GM18505 (cell line): ENCODE results near the gene DNAJC28.
"Not testable (repeated sequence)": the region's sequence is repeated elsewhere in the genome, so short reads cannot be mapped to it uniquely, and the experiment has no call there.

ENCODE experiments used
- ATAC-seq: cut with Tn5 transposase; IDR thresholded peaks from one replicate; pipeline ENCODE4 v1.9.1; 2021; ENCODE audit not compliant: unreplicated experiment
- POLR2A ChIP-seq: IDR thresholded peaks from 4 replicates; pipeline ENCODE4 v1.6.1; 2011; ENCODE audit warnings: borderline replicate concordance; ENCODE audit not compliant: insufficient read depth, insufficient read length; ENCODE audit errors: extremely low read depth

DNAJC28 gene

DNA sequence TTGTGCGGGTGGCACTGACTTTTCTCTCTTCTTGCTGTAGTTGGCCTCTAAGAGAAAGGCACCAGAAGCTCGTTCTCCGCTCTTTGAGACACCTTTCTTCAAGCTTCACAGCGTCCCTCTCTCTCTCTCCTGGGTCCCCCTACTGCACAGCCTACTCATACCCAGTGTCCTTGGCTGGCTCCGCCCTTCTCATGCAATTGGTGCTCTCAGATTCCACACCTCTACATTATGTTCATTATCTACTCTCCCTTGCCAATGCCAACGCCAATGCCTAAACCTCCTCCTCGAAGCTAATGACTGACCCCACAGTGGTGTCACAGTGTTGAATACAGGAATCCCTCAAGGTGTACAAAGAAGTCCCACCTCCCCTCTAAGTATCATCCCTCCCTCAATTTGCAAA is 4.8 kb upstream of the DNAJC28 start:
- no peak for ATAC-seq
- TF ChIP-seq POLR2A: no peak

- no peak for TF ChIP-seq POLR2A
- no peak for ATAC-seq
These were observed 4.2 kb upstream of the DNAJC28 start for GRCh38 chr21:33495743-33496142.

- no peak for ATAC-seq
- no peak for TF ChIP-seq POLR2A
These were observed 2.2 kb upstream of the DNAJC28 start for GRCh38 chr21:33493756-33494155.

DNA sequence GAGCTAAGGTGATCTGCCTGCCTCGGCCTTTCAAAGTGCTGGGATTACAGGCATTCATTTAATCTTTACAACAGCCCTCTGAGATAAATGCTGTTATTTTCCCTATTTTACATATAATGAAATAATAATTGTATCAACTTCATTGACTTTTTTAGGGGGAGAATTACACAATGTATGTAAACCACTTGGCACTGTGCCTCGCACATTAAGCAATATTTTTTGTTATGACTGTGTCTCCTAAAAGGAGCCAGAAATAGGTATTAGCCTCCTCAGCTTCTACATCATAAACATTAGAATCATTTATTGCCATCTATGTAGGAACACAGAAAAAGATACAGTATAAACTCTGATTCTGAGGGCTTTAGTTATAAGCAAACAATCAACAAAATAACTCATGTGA is 1.1 kb upstream of the DNAJC28 start:
- ATAC-seq: no peak
- no peak for TF ChIP-seq POLR2A

DNA sequence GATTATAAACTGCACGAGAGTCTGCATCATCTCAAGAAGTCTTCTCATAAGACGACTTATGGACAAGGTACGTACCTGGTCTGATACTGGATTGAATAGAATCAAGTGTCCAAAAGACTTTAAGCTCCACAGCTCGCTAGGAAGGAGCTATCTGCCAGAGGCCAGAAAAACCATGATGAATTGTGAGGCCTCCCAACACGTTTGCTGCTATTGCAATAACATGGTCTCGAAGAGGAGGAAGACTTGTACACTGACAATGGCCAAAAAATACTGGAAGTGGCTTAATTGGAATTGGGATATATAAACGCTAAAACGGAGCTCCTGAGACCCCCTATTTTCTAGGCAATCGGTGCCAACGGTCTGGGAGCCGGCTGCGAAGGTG is 534 bp downstream of the DNAJC28 start:
- ATAC-seq: no peak
- TF ChIP-seq POLR2A: no peak

GRCh38 chr21:33488936-33489335 is 2.6 kb downstream of the DNAJC28 start:
- ATAC-seq: no peak
- TF ChIP-seq POLR2A: no peak

DNA sequence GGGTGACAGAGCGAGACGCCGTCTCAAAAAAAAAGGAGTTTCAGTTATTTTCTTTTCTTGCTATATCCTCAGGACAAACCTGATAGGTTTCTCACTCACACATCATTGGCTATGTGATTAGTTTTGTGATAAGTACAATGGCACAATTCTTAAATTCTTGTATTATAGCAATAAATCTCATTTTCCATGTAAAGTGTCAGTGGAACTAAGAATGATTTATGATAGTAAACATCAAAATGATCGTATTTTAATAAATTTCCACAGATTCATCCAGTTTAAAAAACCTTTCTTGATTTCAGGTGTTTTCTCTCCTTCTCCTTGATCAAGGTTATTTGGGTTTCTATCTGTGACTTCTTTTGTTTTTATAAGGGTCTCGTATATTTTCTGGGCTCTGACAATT is 3.5 kb downstream of the DNAJC28 start:
- no peak for ATAC-seq
- no peak for TF ChIP-seq POLR2A

GRCh38 chr21:33481314-33481943 is 10.1 kb downstream of the DNAJC28 start:
- ATAC-seq: no peak
- TF ChIP-seq POLR2A: no peak

GRCh38 chr21:33480481-33481103 is 10.9 kb downstream of the DNAJC28 start:
- ATAC-seq: no peak
- TF ChIP-seq POLR2A: no peak

GRCh38 chr21:33479679-33480480 is 11.6 kb downstream of the DNAJC28 start, which contains the start of gene TMEM50B:
TSS of gene TMEM50B (minus strand) at chr21:33479974. CDS start at chr21:33468885, 11,089 bp downstream.
- ATAC-seq: peak; percentile 87
- peak; percentile 88 for TF ChIP-seq POLR2A

DNA sequence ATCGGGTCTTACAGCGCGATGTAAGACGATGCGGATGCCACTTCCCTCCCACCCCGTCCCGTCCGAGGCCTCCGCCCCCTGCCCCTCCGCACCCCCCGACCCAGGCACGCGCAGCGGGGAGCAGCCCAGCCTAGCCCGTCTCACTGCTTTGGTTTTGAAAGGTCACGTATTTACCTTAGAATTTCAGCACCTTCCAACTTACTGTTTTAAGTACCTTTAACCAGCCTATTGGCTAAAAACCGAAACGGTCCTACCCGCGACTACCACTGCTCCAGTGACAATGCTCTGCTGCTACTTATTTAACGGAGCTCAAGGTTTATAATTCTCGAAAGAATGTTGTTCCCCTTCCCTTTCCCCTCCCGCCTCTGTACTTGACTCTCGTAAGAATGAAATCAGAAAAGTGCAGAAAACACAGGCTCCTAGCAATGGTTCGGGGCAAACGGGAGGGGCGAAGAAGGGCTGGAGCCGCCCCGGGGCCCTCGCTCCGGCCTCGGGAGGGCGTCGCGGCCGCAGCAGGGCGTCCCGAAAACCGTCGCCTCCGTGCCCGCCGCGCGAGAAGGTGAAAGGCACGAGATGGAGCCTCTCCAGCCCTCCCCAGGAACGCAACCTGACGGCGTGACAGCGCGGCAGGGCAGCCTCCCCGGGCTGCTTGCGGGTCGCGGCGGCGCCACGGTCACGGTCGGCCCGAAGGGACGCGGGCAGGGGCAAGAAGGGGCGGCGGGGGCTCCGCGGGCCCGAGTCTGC is 12.4 kb downstream of the DNAJC28 start:
- peak; percentile 28 for ATAC-seq
- TF ChIP-seq POLR2A: no peak

GRCh38 chr21:33478182-33478581 is 13.3 kb downstream of the DNAJC28 start:
- no peak for TF ChIP-seq POLR2A
- no peak for ATAC-seq

DNA sequence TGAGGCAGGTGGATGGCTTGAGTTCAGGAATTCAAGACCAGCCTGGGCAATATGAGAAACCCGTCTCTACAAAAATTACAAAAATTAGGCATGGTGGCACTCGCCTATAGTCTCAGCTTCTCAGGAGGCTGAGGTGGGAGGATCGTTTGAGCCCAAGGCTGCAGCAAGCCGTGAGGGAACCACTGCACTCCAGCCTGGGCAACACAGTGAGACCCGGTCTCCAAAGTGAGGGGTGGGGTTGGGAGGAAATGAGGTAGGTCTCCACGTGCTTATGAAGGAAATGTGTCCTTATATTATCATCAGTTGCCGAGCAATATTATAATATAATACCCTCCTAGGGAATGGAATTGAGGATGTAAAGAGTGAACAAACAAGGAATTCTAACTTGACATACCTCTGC is 14.4 kb downstream of the DNAJC28 start:
- TF ChIP-seq POLR2A: no peak
- ATAC-seq: no peak

GRCh38 chr21:33473344-33473743 is 18.2 kb downstream of the DNAJC28 start:
- TF ChIP-seq POLR2A: no peak
- ATAC-seq: no peak

DNA sequence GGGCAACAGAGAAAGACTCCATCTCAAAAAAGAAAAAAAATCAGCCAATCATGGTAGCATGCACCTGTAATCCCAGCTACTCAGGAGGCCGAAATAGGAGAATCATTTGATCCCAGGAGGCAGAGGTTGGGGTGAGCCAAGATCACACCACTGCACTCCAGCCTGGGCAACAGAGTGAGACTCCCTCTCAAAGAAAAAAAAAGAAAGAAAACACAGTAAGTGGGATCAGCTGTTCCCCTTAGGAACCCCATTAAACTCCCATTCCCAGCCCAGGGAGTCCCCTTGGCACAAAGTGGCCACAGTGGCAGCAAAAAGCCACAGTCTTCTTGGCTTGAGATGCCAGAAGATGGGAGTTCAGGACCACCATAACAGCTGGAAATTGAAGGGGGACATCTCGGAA is 20.8 kb downstream of the DNAJC28 start:
- TF ChIP-seq POLR2A: no peak
- ATAC-seq: no peak

GRCh38 chr21:33469183-33469582 is 22.3 kb downstream of the DNAJC28 start:
- ATAC-seq: not testable (repeated sequence)
